ENCODE measurements around the gene ANXA9. TPM values are rescaled to one million over a fixed set of nuclear protein-coding genes. Genes with fewer than 3 reads are reported as not detected.
A peak's percentile ranks its signal among the peaks of the same experiment; 100 is the strongest.

Gene ANXA9
- total RNA-seq, 1 experiment from 2014 or later: 42.5 TPM

DNA sequence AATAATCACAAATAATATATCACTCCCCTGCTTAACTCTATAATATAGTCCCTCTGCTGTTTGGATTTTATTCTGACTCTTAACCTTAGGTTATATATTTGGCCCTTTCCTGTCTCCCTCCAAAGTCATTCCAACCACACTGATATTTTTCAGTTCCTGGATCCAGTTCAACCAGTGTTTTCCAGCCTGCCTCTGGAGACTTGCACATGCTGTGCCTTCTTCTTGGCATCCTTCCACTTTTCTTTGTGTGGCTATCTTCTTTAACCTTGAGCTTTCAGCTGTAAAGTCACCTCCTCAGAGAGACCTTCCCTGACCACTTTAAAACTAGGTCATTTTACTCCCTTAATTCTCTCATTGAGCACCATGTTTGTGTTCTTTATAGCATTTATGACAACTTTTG lies 26.8 kb upstream of the ANXA9 start:
- TF ChIP-seq, protein P1, sequence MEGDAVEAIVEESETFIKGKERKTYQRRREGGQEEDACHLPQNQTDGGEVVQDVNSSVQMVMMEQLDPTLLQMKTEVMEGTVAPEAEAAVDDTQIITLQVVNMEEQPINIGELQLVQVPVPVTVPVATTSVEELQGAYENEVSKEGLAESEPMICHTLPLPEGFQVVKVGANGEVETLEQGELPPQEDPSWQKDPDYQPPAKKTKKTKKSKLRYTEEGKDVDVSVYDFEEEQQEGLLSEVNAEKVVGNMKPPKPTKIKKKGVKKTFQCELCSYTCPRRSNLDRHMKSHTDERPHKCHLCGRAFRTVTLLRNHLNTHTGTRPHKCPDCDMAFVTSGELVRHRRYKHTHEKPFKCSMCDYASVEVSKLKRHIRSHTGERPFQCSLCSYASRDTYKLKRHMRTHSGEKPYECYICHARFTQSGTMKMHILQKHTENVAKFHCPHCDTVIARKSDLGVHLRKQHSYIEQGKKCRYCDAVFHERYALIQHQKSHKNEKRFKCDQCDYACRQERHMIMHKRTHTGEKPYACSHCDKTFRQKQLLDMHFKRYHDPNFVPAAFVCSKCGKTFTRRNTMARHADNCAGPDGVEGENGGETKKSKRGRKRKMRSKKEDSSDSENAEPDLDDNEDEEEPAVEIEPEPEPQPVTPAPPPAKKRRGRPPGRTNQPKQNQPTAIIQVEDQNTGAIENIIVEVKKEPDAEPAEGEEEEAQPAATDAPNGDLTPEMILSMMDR (IDR thresholded peaks at IDR 0.05; ENCODE audit: insufficient read depth in 1 of 2, low read depth in 1 of 2, low read length in 1 of 2, severe bottlenecking in 1 of 2, unreplicated experiment in 1 of 2): no peak
- BruUV-seq (replicated peaks): no TSS peak
- intact Hi-C loops (cut with micrococcal nuclease; ENCODE audit: unreplicated experiment): no loop called here
- Mint-ChIP-seq H3K36me3 (ENCODE audit: insufficient read depth, unreplicated experiment) (peaks cover 86% of the 10 kb centered on the region), H3K27ac (ENCODE audit: unreplicated experiment) (no peak overlapping the region), H3K27me3 (ENCODE audit: insufficient read depth, unreplicated experiment) (no peaks in the 10 kb centered on the region), H3K9me3 (ENCODE audit: unreplicated experiment) (no peaks in the 10 kb centered on the region), H3K4me1 (ENCODE audit: low read depth, unreplicated experiment) (peaks cover 7% of the 10 kb centered on the region), H3K4me3 (ENCODE audit: unreplicated experiment) (no peak overlapping the region)
- peaks cover 2% of the 10 kb centered on the region; the same call in 1 of the 2 replicates for H3K36me3 ChIP-seq (ENCODE audit: control insufficient read depth, insufficient read depth, low read length)
- H3K27me3 ChIP-seq (replicated peaks; ENCODE audit: control insufficient read depth, insufficient read depth, low read length): no peaks in the 10 kb centered on the region
- DNase-seq: no peak
- ChIA-PET CTCF (no interaction called here), POLR2A (interaction anchor here (1.6 kb wide), 1 partner anchor 10 kb away, joined by 3 read pairs; no protein-coding TSS in a partner anchor)
- no peak overlapping the region for H3K4me3 ChIP-seq (ENCODE audit: low read depth, low read length)
- no peaks in the 10 kb centered on the region for H3K9me3 ChIP-seq
- no peaks in the 10 kb centered on the region for H3K4me1 ChIP-seq

DNA sequence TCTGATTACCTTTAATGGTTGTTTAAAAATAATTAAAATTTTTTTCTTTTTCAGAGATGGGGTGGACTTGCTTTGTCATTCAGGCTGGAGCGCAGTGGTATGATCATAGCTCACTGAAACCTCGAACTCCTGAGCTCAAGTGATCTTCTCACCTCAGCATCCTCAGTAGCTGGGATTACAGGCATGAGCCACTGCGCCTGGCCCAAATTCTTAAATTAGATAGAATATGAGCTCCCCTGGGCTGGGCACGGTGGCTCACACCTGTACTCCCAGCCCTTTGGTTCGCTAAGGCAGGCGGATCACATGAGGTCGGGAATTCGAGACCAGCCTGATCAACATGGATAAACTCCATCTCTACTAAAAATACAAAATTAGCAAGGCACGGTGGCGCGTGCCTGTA lies 24.4 kb upstream of the ANXA9 start:
- BruUV-seq (replicated peaks): no TSS peak
- no peaks in the 10 kb centered on the region for H3K27me3 ChIP-seq (replicated peaks; ENCODE audit: control insufficient read depth, insufficient read depth, low read length)
- DNase-seq: no peak
- Mint-ChIP-seq H3K27me3 (ENCODE audit: insufficient read depth, unreplicated experiment) (no peaks in the 10 kb centered on the region), H3K9me3 (ENCODE audit: unreplicated experiment) (no peaks in the 10 kb centered on the region), H3K4me1 (ENCODE audit: low read depth, unreplicated experiment) (peaks cover 17% of the 10 kb centered on the region), H3K27ac (ENCODE audit: unreplicated experiment) (no peak overlapping the region), H3K4me3 (ENCODE audit: unreplicated experiment) (no peak overlapping the region), H3K36me3 (ENCODE audit: insufficient read depth, unreplicated experiment) (peaks cover 86% of the 10 kb centered on the region)
- peaks cover 3% of the 10 kb centered on the region; the same call in 1 of the 2 replicates for H3K36me3 ChIP-seq (ENCODE audit: control insufficient read depth, insufficient read depth, low read length)
- H3K9me3 ChIP-seq: no peaks in the 10 kb centered on the region
- peaks cover 11% of the 10 kb centered on the region for H3K4me1 ChIP-seq
- CTCF ChIA-PET: interaction anchor here (0.6 kb wide), 1 partner anchor 33 kb away, joined by 3 read pairs; no protein-coding TSS in a partner anchor
- intact Hi-C loops (cut with micrococcal nuclease; ENCODE audit: unreplicated experiment): no loop called here
- TF ChIP-seq, protein P1 (IDR thresholded peaks at IDR 0.05; ENCODE audit: insufficient read depth in 1 of 2, low read depth in 1 of 2, low read length in 1 of 2, severe bottlenecking in 1 of 2, unreplicated experiment in 1 of 2): no peak
- POLR2A ChIA-PET: interaction anchor here (0.6 to 0.7 kb wide), 4 partner anchors 26 to 322 kb away, joined by 3 to 6 read pairs (median 5); no protein-coding TSS in a partner anchor
- H3K4me3 ChIP-seq (ENCODE audit: low read depth, low read length): no peak overlapping the region

DNA sequence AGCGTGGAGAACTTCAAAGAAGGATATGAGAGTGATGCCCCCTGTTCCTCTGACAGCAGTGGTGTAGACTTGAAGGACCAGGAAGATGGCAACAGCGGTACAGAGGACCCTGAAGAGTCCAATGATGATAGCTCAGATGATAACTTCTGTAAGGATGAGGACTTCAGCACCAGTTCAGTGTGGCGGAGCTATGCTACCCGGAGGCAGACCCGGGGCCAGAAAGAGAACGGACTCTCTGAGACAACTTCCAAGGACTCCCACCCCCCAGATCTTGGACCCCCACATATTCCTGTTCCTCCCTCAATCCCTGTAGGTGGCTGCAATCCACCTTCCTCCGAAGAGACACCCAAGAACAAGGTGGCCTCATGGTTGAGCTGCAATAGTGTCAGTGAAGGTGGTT lies 21.4 kb upstream of the ANXA9 start:
- Mint-ChIP-seq H3K36me3 (ENCODE audit: insufficient read depth, unreplicated experiment) (peaks cover 91% of the 10 kb centered on the region), H3K27me3 (ENCODE audit: insufficient read depth, unreplicated experiment) (no peaks in the 10 kb centered on the region), H3K4me3 (ENCODE audit: unreplicated experiment) (no peak overlapping the region), H3K4me1 (ENCODE audit: low read depth, unreplicated experiment) (peaks cover 33% of the 10 kb centered on the region), H3K9me3 (ENCODE audit: unreplicated experiment) (no peaks in the 10 kb centered on the region), H3K27ac (ENCODE audit: unreplicated experiment) (peak overlapping the region; percentile 53)
- CTCF ChIA-PET: no interaction called here
- BruUV-seq (replicated peaks): no TSS peak
- no peaks in the 10 kb centered on the region for H3K27me3 ChIP-seq (replicated peaks; ENCODE audit: control insufficient read depth, insufficient read depth, low read length)
- DNase-seq: no peak
- TF ChIP-seq, protein P1 (IDR thresholded peaks at IDR 0.05; ENCODE audit: insufficient read depth in 1 of 2, low read depth in 1 of 2, low read length in 1 of 2, severe bottlenecking in 1 of 2, unreplicated experiment in 1 of 2): no peak
- H3K4me3 ChIP-seq (ENCODE audit: low read depth, low read length): no peak overlapping the region
- peaks cover 15% of the 10 kb centered on the region for H3K4me1 ChIP-seq
- POLR2A ChIA-PET: interaction anchor here (0.6 kb wide), 1 partner anchor 10 kb away, joined by 5 read pairs; no protein-coding TSS in a partner anchor
- H3K9me3 ChIP-seq: no peaks in the 10 kb centered on the region
- peaks cover 5% of the 10 kb centered on the region for H3K36me3 ChIP-seq (ENCODE audit: control insufficient read depth, insufficient read depth, low read length)
- intact Hi-C loops (cut with micrococcal nuclease; ENCODE audit: unreplicated experiment): no loop called here

Data from Caco-2 (cell line).